NB4 (cell line): ENCODE data around the gene CDH23.

Source experiments
- MYC ChIP-seq: IDR thresholded peaks from 2 replicates; pipeline ENCODE4 v1.6.1; 2011; ENCODE audit warnings: low read depth, low read length
- POLR2A ChIP-seq: IDR thresholded peaks from 2 replicates; pipeline ENCODE4 v1.6.1; 2011; ENCODE audit warnings: mild to moderate bottlenecking; ENCODE audit not compliant: insufficient read length; ENCODE audit errors: extremely low read depth
- TF ChIP-seq, protein P1 (sequence below): IDR thresholded peaks from one replicate; pipeline ENCODE4 v1.5.1; 2012; ENCODE audit warnings: low read depth, low read length
- TF ChIP-seq, protein P2 (sequence below): IDR thresholded peaks from 2 replicates; pipeline ENCODE4 v1.6.1; 2011; ENCODE audit warnings: low read depth, low read length

DNA sequence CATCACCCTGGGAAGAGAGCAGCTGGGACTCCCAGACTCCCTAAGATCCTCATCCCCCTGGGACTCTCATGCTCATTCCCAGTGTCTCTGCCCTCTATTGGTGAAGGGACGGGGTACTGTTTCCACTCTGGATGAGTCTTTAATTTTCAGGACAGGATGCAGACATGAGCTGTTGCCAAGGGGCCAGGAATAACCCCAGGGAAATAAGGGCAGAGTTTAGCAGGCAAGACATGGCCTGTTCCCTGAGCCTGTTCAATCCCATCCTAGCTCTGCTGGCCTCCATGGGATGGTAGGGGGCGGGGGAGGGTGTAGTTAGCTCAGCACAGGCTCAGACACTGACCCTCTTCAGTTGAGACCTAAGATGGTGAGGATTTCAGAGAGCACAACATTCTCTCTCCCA, 308.9 kb downstream of the CDH23 start:
- TF ChIP-seq, protein P1, sequence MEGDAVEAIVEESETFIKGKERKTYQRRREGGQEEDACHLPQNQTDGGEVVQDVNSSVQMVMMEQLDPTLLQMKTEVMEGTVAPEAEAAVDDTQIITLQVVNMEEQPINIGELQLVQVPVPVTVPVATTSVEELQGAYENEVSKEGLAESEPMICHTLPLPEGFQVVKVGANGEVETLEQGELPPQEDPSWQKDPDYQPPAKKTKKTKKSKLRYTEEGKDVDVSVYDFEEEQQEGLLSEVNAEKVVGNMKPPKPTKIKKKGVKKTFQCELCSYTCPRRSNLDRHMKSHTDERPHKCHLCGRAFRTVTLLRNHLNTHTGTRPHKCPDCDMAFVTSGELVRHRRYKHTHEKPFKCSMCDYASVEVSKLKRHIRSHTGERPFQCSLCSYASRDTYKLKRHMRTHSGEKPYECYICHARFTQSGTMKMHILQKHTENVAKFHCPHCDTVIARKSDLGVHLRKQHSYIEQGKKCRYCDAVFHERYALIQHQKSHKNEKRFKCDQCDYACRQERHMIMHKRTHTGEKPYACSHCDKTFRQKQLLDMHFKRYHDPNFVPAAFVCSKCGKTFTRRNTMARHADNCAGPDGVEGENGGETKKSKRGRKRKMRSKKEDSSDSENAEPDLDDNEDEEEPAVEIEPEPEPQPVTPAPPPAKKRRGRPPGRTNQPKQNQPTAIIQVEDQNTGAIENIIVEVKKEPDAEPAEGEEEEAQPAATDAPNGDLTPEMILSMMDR = no peak
- TF ChIP-seq POLR2A = no peak
- TF ChIP-seq, protein P2, sequence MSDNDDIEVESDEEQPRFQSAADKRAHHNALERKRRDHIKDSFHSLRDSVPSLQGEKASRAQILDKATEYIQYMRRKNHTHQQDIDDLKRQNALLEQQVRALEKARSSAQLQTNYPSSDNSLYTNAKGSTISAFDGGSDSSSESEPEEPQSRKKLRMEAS = no peak
- TF ChIP-seq MYC = no peak
